Measurements from ENCODE around the gene EML4. TPM values are rescaled to one million over a fixed set of nuclear protein-coding genes. Genes with fewer than 3 reads are reported as not detected.

EML4 gene
- total and polyA plus RNA-seq, 4 experiments from 2014 or later, result 52.8 to 172 (median 140) TPM

GRCh38 chr2:42150159-42150558 lies 19.0 kb upstream of the EML4 start:
- Mint-ChIP-seq H3K36me3 (no peaks in the 10 kb centered on the region), H3K27me3 (no peaks in the 10 kb centered on the region), H3K27ac (peak overlapping the region in 3 of 7 donors; percentile 5 to 49 (median 43)), H3K9me3 (peaks cover 0 to 4% (median 0%) of the 10 kb centered on the region in 8 donors), H3K4me3 (no peak overlapping the region), H3K4me1 (peaks cover 5 to 14% (median 10%) of the 10 kb centered on the region in 4 donors)
- H3K4me3 ChIP-seq (ENCODE audit: low read length in 2 of 2), result no peak overlapping the region
- H3K9me3 ChIP-seq (ENCODE audit: control insufficient read depth in 1 of 2, low read length in 2 of 2), result no peaks in the 10 kb centered on the region
- no peaks in the 10 kb centered on the region for H3K27me3 ChIP-seq (ENCODE audit: insufficient read depth, low read length)
- H3K27ac ChIP-seq (ENCODE audit: low read depth, low read length), result no peak overlapping the region
- no peaks in the 10 kb centered on the region for H3K36me3 ChIP-seq (ENCODE audit: insufficient read depth, low read length)
- DNase-seq, result no peak
- POLR2A ChIA-PET (ENCODE audit: partially characterized antibody), result interaction anchor here (1.3 to 2.3 kb wide), 3 partner anchors 26 to 51 kb away, joined by 3 to 10 read pairs (median 4); no protein-coding TSS in a partner anchor
- CTCF ChIA-PET (ENCODE audit: partially characterized antibody), result interaction anchor here (0.8 to 1.2 kb wide), 4 partner anchors 11 to 17 kb away, joined by 3 to 4 read pairs (median 3); no protein-coding TSS in a partner anchor
- no peaks in the 10 kb centered on the region for H3K4me1 ChIP-seq (ENCODE audit: insufficient read depth, low read length)
- intact Hi-C loops (cut with micrococcal nuclease), result no loop called here

GRCh38 chr2:42153944-42154581 lies 15.1 kb upstream of the EML4 start:
- Histone ChIP-seq H3K27ac (ENCODE audit: low read depth, low read length) (no peak overlapping the region), H3K4me3 (ENCODE audit: low read length in 2 of 2) (no peak overlapping the region), H3K4me1 (ENCODE audit: insufficient read depth, low read length) (no peaks in the 10 kb centered on the region), H3K27me3 (ENCODE audit: insufficient read depth, low read length) (no peaks in the 10 kb centered on the region), H3K9me3 (ENCODE audit: control insufficient read depth in 1 of 2, low read length in 2 of 2) (no peaks in the 10 kb centered on the region), H3K36me3 (ENCODE audit: insufficient read depth, low read length) (no peaks in the 10 kb centered on the region)
- H3K9me3 Mint-ChIP-seq, result peaks cover 0 to 1% (median 0%) of the 10 kb centered on the region in 8 donors
- no peak for DNase-seq
- intact Hi-C loops (cut with micrococcal nuclease), result no loop called here
- peak overlapping the region in 2 of 7 donors; percentile 16 to 41 for H3K27ac Mint-ChIP-seq
- ChIA-PET POLR2A (ENCODE audit: partially characterized antibody) (interaction anchor here (1.0 kb wide), 1 partner anchor 48 kb away, joined by 3 read pairs; no protein-coding TSS in a partner anchor), CTCF (ENCODE audit: partially characterized antibody) (interaction anchor here (1.7 to 2.0 kb wide), 2 partner anchors 13 to 42 kb away, joined by 3 to 5 read pairs; no protein-coding TSS in a partner anchor)
- H3K36me3 Mint-ChIP-seq, result no peaks in the 10 kb centered on the region
- H3K4me1 Mint-ChIP-seq, result peaks cover 0 to 9% (median 5%) of the 10 kb centered on the region in 4 donors
- no peaks in the 10 kb centered on the region for H3K27me3 Mint-ChIP-seq
- H3K4me3 Mint-ChIP-seq, result no peak overlapping the region

- Histone ChIP-seq H3K4me1 (ENCODE audit: insufficient read depth, low read length) (no peaks in the 10 kb centered on the region), H3K27me3 (ENCODE audit: insufficient read depth, low read length) (no peaks in the 10 kb centered on the region), H3K36me3 (ENCODE audit: insufficient read depth, low read length) (no peaks in the 10 kb centered on the region), H3K4me3 (ENCODE audit: low read length in 2 of 2) (no peak overlapping the region), H3K9me3 (ENCODE audit: control insufficient read depth in 1 of 2, low read length in 2 of 2) (no peaks in the 10 kb centered on the region), H3K27ac (ENCODE audit: low read depth, low read length) (no peak overlapping the region)
- no peak overlapping the region for H3K4me3 Mint-ChIP-seq
- ChIA-PET POLR2A (ENCODE audit: partially characterized antibody) (interaction anchor here (1.5 to 2.2 kb wide), 2 partner anchors 14 to 24 kb away, joined by 4 to 7 read pairs; no protein-coding TSS in a partner anchor), CTCF (ENCODE audit: partially characterized antibody) (interaction anchor here (1.2 to 1.6 kb wide), 3 partner anchors 40 to 61 kb away, joined by 3 to 8 read pairs (median 3); no protein-coding TSS in a partner anchor)
- no peak for DNase-seq
- intact Hi-C loops (cut with micrococcal nuclease), result no loop called here
- H3K4me1 Mint-ChIP-seq, result peaks cover 0 to 7% (median 4%) of the 10 kb centered on the region in 4 donors
- H3K27ac Mint-ChIP-seq, result peak overlapping the region in 1 of 7 donors; percentile 48
- no peaks in the 10 kb centered on the region for H3K27me3 Mint-ChIP-seq
- H3K9me3 Mint-ChIP-seq, result no peaks in the 10 kb centered on the region
- H3K36me3 Mint-ChIP-seq, result no peaks in the 10 kb centered on the region
Measured at GRCh38 chr2:42156721-42157120, 12.4 kb upstream of the EML4 start.

GRCh38 chr2:42161444-42161843 lies 7.7 kb upstream of the EML4 start:
- intact Hi-C loops (cut with micrococcal nuclease), result no loop called here
- Histone ChIP-seq H3K4me1 (ENCODE audit: insufficient read depth, low read length) (no peaks in the 10 kb centered on the region), H3K9me3 (ENCODE audit: control insufficient read depth in 1 of 2, low read length in 2 of 2) (no peaks in the 10 kb centered on the region), H3K4me3 (ENCODE audit: low read length in 2 of 2) (no peak overlapping the region), H3K27me3 (ENCODE audit: insufficient read depth, low read length) (no peaks in the 10 kb centered on the region), H3K27ac (ENCODE audit: low read depth, low read length) (no peak overlapping the region), H3K36me3 (ENCODE audit: insufficient read depth, low read length) (no peaks in the 10 kb centered on the region)
- Mint-ChIP-seq H3K4me3 (no peak overlapping the region), H3K27me3 (no peaks in the 10 kb centered on the region), H3K9me3 (no peaks in the 10 kb centered on the region), H3K27ac (no peak overlapping the region), H3K36me3 (no peaks in the 10 kb centered on the region), H3K4me1 (no peaks in the 10 kb centered on the region)
- ChIA-PET CTCF (ENCODE audit: partially characterized antibody) (interaction anchor here (2.4 kb wide), 1 partner anchor 28 kb away, joined by 5 read pairs; no protein-coding TSS in a partner anchor), POLR2A (ENCODE audit: partially characterized antibody) (interaction anchor here (1.4 to 2.7 kb wide), 3 partner anchors 20 to 56 kb away, joined by 4 to 7 read pairs (median 6); no protein-coding TSS in a partner anchor)
- DNase-seq, result no peak

- intact Hi-C loops (cut with micrococcal nuclease), result no loop called here
- H3K36me3 Mint-ChIP-seq, result no peaks in the 10 kb centered on the region
- DNase-seq, result no peak
- Histone ChIP-seq H3K4me3 (ENCODE audit: low read length in 2 of 2) (no peak overlapping the region), H3K36me3 (ENCODE audit: insufficient read depth, low read length) (no peaks in the 10 kb centered on the region), H3K9me3 (ENCODE audit: control insufficient read depth in 1 of 2, low read length in 2 of 2) (no peaks in the 10 kb centered on the region), H3K27ac (ENCODE audit: low read depth, low read length) (no peak overlapping the region), H3K27me3 (ENCODE audit: insufficient read depth, low read length) (no peaks in the 10 kb centered on the region), H3K4me1 (ENCODE audit: insufficient read depth, low read length) (peaks cover under 1% of the 10 kb centered on the region)
- no peak overlapping the region for H3K4me3 Mint-ChIP-seq
- no peaks in the 10 kb centered on the region for H3K9me3 Mint-ChIP-seq
- H3K27ac Mint-ChIP-seq, result peak overlapping the region in 2 of 7 donors; percentile 27 to 29
- peaks cover 0 to 9% (median 3%) of the 10 kb centered on the region in 4 donors for H3K4me1 Mint-ChIP-seq
- POLR2A ChIA-PET (ENCODE audit: partially characterized antibody), result interaction anchor here (0.7 to 2.7 kb wide), 5 partner anchors 10 to 57 kb away, joined by 3 to 8 read pairs (median 4); no protein-coding TSS in a partner anchor
- no peaks in the 10 kb centered on the region for H3K27me3 Mint-ChIP-seq
- CTCF ChIA-PET (ENCODE audit: partially characterized antibody), result interaction anchor here (0.8 to 2.4 kb wide), 3 partner anchors 13 to 31 kb away, joined by 3 to 5 read pairs (median 4); no protein-coding TSS in a partner anchor
Measured at GRCh38 chr2:42163444-42164045, 5.6 kb upstream of the EML4 start.

- no peaks in the 10 kb centered on the region for H3K27me3 Mint-ChIP-seq
- H3K4me1 Mint-ChIP-seq, result peaks cover 0 to 14% (median 5%) of the 10 kb centered on the region in 4 donors
- intact Hi-C loops (cut with micrococcal nuclease), result no loop called here
- Histone ChIP-seq H3K27ac (ENCODE audit: low read depth, low read length) (no peak overlapping the region), H3K4me3 (ENCODE audit: low read length in 2 of 2) (no peak overlapping the region), H3K36me3 (ENCODE audit: insufficient read depth, low read length) (no peaks in the 10 kb centered on the region), H3K27me3 (ENCODE audit: insufficient read depth, low read length) (no peaks in the 10 kb centered on the region), H3K4me1 (ENCODE audit: insufficient read depth, low read length) (peaks cover 6% of the 10 kb centered on the region), H3K9me3 (ENCODE audit: control insufficient read depth in 1 of 2, low read length in 2 of 2) (no peaks in the 10 kb centered on the region)
- no peak for DNase-seq
- ChIA-PET POLR2A (ENCODE audit: partially characterized antibody) (interaction anchor here (1.4 to 1.6 kb wide), 2 partner anchors 31 to 58 kb away, joined by 4 to 8 read pairs; no protein-coding TSS in a partner anchor), CTCF (ENCODE audit: partially characterized antibody) (interaction anchor here (1.2 to 1.5 kb wide), 2 partner anchors 14 to 20 kb away, joined by 3 read pairs; no protein-coding TSS in a partner anchor)
- peak overlapping the region in 2 of 7 donors; percentile 45 to 77 for H3K27ac Mint-ChIP-seq
- no peaks in the 10 kb centered on the region for H3K9me3 Mint-ChIP-seq
- peak overlapping the region in 1 of 8 donors; percentile 14 for H3K4me3 Mint-ChIP-seq
- no peaks in the 10 kb centered on the region for H3K36me3 Mint-ChIP-seq
Measured at GRCh38 chr2:42164046-42164445, 5.1 kb upstream of the EML4 start.

GRCh38 chr2:42164971-42165370 lies 4.2 kb upstream of the EML4 start:
- H3K4me3 Mint-ChIP-seq, result no peak overlapping the region
- DNase-seq, result no peak
- H3K4me1 Mint-ChIP-seq, result peaks cover 0 to 14% (median 5%) of the 10 kb centered on the region in 4 donors
- ChIA-PET CTCF (ENCODE audit: partially characterized antibody) (interaction anchor here (1.0 to 4.6 kb wide), 4 partner anchors 21 to 55 kb away, joined by 3 to 19 read pairs (median 4); no protein-coding TSS in a partner anchor), POLR2A (ENCODE audit: partially characterized antibody) (interaction anchor here (1.6 kb wide), 1 partner anchor 32 kb away, joined by 8 read pairs; no protein-coding TSS in a partner anchor)
- no peak overlapping the region for H3K4me3 ChIP-seq (ENCODE audit: low read length in 2 of 2)
- H3K36me3 ChIP-seq (ENCODE audit: insufficient read depth, low read length), result no peaks in the 10 kb centered on the region
- H3K27ac ChIP-seq (ENCODE audit: low read depth, low read length), result no peak overlapping the region
- no peak overlapping the region for H3K27ac Mint-ChIP-seq
- H3K36me3 Mint-ChIP-seq, result no peaks in the 10 kb centered on the region
- H3K4me1 ChIP-seq (ENCODE audit: insufficient read depth, low read length), result peaks cover 6% of the 10 kb centered on the region
- H3K9me3 Mint-ChIP-seq, result no peaks in the 10 kb centered on the region
- H3K27me3 ChIP-seq (ENCODE audit: insufficient read depth, low read length), result no peaks in the 10 kb centered on the region
- intact Hi-C loops (cut with micrococcal nuclease), result no loop called here
- no peaks in the 10 kb centered on the region for H3K27me3 Mint-ChIP-seq
- no peaks in the 10 kb centered on the region for H3K9me3 ChIP-seq (ENCODE audit: control insufficient read depth in 1 of 2, low read length in 2 of 2)
